ENCODE results near the gene RAB22A.
"Not testable (repeated sequence)": the region's sequence is repeated elsewhere in the genome, so short reads cannot be mapped to it uniquely, and the experiment has no call there.

RAB22A gene

GRCh38 chr20:58344741-58345140 lies 35.2 kb downstream of the RAB22A start:
- no peak for DNase-seq

GRCh38 chr20:58349570-58349969 lies 40.1 kb downstream of the RAB22A start:
- no peak for DNase-seq

DNA sequence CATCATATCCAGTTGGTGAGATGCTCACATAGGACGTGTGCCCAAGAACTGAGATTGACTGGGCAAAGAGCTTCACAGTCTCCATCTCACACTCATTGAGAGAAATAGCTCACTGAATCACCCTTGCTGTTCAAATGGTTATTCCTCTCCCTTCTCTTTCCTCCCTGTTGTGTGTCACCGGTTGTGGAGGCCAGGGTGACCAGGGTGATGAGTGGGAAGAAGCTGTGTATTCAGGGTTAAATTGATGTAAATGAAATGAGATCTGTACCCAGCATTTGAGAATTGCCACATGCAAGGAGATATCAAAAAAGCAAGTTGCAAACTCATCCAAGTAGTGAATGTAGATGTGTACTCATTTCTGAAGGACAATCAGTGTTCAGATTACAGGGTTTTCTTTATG lies 43.0 kb downstream of the RAB22A start:
- DNase-seq: no peak

GRCh38 chr20:58359441-58359840 lies 49.9 kb downstream of the RAB22A start:
- DNase-seq: no peak

GRCh38 chr20:58360936-58361335 lies 51.4 kb downstream of the RAB22A start:
- DNase-seq: no peak

DNA sequence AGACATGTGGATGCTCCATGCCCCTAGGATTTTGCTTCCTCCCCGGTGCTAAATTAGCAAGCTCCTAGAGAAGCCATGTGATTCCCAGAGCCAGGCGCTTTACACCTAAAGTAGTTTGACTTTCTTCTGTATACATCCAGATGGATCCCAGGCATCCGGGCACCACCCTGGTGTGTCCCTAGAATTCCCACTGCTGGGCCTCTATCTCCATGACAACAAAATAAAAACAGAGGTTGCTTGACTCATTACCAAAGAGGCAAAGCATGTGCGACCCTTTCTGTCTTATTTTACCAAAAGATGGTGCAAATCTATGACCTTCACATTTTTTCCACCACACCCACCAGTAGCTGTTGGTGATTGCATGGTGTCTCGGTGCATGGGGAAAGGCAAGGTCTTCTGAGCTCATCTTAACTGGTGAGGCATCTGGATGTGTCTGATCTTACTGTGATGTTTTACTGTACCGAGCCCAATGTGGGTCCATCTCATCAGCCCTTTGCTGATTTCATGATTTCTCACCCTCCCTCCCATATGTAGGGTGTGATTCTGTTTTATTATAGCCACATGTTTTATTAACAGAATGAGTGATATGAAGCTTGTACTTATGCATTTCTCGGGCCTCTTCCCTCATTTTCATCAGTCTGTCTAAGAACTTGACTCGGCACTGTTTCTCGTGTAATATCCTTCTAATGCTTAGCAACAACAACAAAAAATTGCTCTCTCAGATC lies 52.1 kb downstream of the RAB22A start:
- DNase-seq: no peak

DNA sequence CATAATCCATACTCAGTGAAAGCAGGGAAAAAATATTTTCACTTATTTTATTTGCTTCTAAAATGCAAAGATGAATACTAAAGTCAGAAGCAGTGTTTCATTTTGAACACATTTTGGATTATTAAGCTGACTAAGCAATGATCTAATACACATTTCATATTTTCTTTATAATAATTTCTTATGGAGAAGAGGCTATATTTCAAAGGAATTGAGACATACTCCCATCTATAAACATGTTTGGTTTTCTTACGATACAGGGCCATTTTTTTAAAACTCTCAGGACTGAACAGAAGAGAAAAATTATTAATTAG lies 52.6 kb downstream of the RAB22A start:
- no peak for DNase-seq

- no peak for DNase-seq
Measured at GRCh38 chr20:58362970-58363369, 53.5 kb downstream of the RAB22A start.

DNA sequence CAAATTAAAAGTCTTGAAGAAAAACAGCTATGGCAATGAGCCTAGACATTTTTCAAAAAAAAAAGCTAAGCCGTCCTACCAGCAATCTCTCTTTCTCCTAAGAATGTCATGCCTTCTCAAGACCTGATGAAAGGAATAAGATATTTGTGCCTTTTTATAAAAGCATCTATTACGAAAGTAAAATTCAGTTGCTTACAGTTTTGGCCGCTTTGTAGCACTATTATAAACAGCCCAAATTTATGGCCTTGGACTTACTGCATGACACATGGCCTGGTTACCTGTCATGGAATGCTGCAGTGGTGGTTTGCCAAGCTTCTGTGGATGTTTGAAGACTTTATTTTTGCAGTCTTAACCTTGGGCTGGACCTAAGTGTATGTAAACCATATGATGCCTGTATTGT lies 57.4 kb downstream of the RAB22A start:
- no peak for DNase-seq

GRCh38 chr20:58372806-58373205 lies 63.3 kb downstream of the RAB22A start:
- no peak for DNase-seq

- DNase-seq: not testable (repeated sequence)
Measured at GRCh38 chr20:58373296-58373695, 63.8 kb downstream of the RAB22A start.

- no peak for DNase-seq
Measured at GRCh38 chr20:58374027-58374850, 64.7 kb downstream of the RAB22A start.

DNA sequence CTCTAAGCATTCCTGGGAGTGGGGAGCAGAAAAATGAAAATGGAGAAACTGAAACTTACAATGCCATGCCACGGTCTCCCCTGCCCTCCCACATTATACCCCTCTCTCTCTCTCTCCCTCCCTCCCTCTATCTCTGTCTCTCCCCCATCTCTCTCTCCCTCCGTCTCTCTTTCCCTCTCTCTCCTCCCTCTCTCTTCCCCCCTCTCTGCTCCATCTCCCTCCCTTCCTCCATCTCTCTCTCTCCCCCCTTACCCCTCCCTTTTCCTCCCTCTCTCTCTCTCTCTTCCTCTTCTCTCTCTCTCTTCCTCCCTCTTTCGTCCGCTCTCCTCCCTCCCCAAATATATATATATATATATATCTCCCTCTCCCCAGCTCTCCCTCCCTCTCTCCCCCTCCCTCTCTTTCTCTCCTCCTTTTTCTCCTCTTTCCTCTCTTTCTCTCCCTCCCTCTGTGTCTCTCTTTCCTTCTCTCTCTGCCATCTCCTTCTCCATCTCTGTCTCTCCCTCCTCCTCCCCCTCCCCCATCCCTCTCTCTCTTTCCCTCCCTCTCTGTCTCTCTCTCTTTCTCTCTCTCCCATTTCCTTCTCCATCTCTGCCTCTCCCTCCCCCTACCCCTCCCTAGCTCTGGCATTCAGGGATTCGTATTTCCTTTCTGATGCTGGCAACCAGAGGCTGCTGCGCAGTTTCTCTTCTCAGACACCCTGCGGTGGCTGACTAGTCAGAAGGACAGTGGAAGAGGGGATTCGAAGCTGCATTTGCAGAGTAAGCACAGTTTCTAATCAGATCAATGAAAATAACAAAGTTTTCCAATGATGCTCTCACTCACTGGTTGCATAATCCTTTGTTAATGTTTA lies 65.6 kb downstream of the RAB22A start:
- DNase-seq: no peak

DNA sequence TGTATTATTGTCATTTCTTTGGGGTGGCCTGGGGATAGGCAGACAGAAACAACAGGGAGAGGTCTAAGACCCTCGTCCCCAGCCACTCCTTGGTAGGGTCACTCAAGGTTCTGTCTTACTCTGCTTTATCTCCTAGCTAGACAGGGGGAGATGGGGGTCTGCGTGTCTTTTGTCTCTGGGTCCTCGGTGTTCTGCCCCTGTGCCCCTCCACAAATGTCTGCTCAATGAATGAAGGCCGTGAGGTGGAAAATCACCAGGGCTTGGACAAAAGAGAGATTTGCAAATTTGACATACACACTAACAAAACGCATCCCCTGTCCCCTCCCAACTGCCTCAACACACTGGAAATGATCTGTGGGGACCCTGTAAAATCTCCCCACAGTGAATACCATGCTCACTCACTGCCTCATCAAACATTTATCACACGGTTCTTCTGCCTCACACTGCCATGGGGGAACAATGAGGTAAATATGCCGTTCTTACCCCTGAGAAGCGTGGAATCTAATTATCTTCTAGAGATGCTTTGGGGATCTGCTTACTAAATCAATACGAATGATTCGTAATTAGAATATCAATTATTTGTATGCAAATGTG lies 66.3 kb downstream of the RAB22A start:
- no peak for DNase-seq

- no peak for DNase-seq
Measured at GRCh38 chr20:58377017-58377416, 67.5 kb downstream of the RAB22A start.

DNA sequence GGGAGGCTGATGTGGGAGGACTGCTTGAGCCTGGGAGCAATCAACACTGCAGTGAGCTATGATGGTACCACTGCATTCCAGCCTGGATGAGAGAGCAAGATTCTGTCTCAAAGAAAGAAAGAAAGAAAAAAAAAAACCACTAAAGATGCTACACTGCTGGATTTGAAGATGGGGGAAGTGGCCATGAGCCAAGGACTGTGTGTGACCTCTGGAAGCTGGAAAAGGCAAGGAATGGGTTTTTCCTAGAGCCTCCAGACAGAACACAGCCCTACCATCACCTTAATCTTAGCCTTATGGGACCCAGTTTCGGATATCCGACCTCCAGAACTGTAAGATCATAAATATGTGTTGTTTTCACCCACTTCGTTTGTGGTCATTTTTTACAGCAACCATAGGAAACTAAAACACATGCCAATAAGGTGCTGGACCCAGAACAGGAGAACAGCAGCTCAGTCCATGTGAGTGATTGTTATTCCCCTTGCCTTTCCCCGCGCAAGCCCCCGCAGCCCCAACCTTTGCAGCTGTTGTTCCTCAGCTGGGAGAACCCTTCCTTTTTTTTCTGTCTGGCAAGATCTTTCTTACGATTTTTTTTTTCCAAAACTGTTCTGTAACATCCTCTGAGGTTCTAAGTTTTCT lies 68.4 kb downstream of the RAB22A start:
- DNase-seq: no peak

DNA sequence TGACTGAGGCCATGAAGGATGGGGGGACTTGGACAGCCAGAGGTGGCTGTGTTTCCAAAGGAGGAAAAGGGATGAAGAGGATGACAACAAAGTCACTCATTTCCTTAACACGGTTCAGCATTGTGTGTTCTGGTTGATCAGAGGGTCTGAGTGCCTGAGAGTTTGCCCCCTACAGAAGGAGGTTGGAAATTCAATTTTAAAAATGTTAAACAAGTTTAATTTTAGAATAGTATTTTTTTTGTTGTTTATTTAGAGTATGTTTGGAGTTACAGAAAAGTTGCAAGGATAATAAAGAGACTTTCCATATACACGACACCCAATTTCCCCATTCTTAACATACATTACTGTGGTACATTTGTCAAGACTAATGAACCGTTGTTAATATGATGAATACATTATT lies 69.2 kb downstream of the RAB22A start:
- no peak for DNase-seq

GRCh38 chr20:58381627-58382026 lies 72.1 kb downstream of the RAB22A start:
- no peak for DNase-seq

DNA sequence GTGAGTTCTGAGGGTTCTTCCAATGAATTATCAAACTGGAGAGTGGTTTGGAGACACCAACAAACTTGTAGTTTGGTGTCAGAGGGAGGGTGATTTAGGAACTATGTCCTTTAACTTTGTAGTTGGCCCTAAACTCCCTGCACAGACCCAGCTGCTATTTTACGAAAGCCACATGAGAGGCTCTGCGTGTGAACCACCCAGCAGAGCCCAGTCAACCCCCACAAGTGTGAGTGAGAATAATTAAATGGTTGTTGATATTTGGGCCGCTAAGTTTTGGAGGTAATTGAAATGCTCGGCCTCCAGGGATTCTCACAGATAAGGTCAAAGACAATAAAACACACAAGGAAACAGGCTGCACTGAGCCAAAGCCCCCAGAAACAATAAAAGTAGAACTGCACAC lies 72.6 kb downstream of the RAB22A start:
- DNase-seq: no peak

DNA sequence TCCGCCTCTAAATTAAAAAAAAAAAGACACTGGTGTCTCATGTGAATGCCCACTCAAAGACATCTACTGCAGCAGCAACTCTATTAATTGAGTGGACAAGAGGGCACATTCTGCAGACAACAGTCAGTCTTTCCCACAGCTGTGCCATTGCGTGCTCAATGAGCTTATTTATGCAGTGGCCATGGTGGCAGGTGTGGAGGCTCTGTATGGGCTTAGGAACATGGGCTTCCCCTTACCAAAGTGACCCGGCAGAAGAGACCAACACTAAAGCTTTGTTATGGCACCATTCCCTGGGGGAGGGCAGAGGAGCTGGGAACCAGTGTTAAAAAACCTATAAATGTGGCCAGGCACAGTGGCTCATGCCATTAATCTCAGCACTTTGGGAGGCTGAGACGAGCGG lies 75.3 kb downstream of the RAB22A start:
- DNase-seq: no peak

DNA sequence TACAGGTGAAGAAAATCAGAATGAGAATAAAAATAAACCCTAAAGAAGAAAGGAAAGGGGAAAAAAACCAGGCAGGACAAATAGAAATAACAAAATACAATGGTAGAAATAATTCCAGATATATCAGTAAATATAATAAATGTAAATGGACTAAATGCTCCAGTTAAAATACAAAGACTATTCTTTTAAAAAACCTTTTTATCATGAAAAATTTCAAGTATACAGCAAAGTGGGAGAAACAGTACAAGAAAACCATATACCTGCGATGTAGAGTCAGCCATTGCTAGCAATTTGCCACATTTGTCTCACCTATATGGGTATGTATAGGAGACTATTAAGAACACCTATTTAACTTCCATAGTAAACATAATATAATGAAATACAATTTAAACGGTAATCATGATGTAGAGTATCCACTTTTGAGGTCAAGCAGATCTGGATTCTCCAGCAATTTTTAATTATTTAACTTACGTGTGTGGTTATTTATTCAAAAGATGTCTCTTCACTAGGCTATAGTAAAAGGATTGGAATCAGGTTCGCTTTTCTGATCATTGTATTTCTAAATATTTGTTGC lies 78.6 kb downstream of the RAB22A start:
- no peak for DNase-seq

DNA sequence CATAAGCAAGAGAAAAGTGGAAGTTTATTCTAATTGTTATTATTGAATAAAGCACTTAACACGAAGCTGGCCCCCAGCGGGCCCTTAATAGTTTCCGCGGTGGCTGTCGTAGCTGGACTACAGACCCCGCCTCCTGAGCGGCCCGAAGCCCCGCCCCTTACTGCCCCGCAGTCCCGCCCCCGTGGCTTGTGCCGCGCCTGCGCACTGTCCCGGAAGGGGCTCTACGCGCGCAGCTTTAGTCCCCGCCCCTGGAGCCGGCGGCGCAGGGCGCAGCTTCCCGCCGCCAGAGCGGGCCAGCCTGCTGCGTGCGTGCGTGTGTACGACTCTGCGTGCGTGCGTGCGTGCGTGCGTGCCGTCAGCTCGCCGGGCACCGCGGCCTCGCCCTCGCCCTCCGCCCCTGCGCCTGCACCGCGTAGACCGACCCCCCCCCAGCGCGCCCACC lies 79.4 kb downstream of the RAB22A start, which contains the start of gene VAPB:
Gene VAPB (plus strand): TSS at position 348 of the 442 bp plus-strand sequence. CDS start 231 bp downstream, outside the sequence.
- peak; percentile 95 for DNase-seq

All from effector CD4-positive, alpha-beta T cell (primary cell).